ENCODE results near the gene ATXN7L1.

Gene ATXN7L1

DNA sequence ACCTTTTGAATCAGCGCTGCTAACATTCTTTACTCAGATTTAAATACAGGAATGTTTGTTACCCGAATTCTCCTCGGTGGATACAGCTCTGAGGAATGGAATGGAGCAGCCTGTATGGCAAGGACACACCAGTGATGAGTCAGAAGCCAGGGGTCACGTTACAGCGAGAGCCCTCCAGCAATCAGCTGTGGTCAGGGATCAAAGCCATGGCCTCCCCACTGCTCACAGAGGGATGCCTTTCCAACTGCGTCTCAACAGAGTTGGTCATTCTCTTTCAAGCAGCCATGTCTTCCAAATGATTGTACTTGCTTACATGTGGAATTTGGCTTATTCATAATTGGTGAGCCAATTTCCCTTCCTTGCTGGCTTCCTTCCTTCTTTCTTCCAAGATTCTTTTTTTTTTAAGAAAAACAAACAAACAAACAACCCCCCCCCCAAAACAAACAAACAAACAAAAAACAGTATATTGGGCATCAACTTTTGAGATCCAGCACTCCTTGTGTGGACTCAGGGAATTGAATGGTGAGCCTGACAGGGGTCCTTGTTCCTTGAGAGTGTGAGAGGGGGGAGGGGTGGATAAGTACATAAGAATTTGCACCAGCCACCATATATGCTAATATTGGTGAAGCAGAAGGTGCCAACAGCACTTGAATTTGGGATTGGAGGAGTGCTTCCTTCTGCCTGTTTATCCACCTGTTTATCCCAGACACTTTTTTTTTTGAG, 100.2 kb downstream of the ATXN7L1 start:
- ChIA-PET POLR2A (no interaction called here), CTCF (interaction anchor here (1.6 kb wide), 1 partner anchor 20 kb away, joined by 4 read pairs; no protein-coding TSS in a partner anchor)
- TF ChIP-seq CTCF (IDR thresholded peaks at IDR 0.05; ENCODE audit: control extremely low read depth, extremely low read depth, low read depth, missing control alignments): no peak
- DNase-seq (ENCODE audit: extremely low spot score): no peak

- no peak for DNase-seq (ENCODE audit: extremely low spot score)
- no peak for TF ChIP-seq CTCF (IDR thresholded peaks at IDR 0.05; ENCODE audit: control extremely low read depth, extremely low read depth, low read depth, missing control alignments)
- ChIA-PET CTCF (interaction anchor here (0.7 kb wide), 1 partner anchor 15 kb away, joined by 3 read pairs; no protein-coding TSS in a partner anchor), POLR2A (no interaction called here)
Observed at GRCh38 chr7:105775580-105775979, 100.8 kb downstream of the ATXN7L1 start.

- DNase-seq (ENCODE audit: extremely low spot score): no peak
- CTCF ChIA-PET: interaction anchor here (1.2 kb wide), 1 partner anchor 12 kb away, joined by 3 read pairs; no protein-coding TSS in a partner anchor
Observed at GRCh38 chr7:105773030-105773460, 103.4 kb downstream of the ATXN7L1 start.

GRCh38 chr7:105769901-105770628, 106.3 kb downstream of the ATXN7L1 start:
- ChIA-PET POLR2A (no interaction called here), CTCF (interaction anchor here (0.7 to 1.9 kb wide), 7 partner anchors 9 to 277 kb away, joined by 3 to 5 read pairs (median 3); no protein-coding TSS in a partner anchor)
- no peak for DNase-seq (ENCODE audit: extremely low spot score)
- TF ChIP-seq CTCF (IDR thresholded peaks at IDR 0.05; ENCODE audit: control extremely low read depth, extremely low read depth, low read depth, missing control alignments): no peak

More at GRCh38 chr7:105773030-105773460, 103.4 kb downstream of the ATXN7L1 start:
- TF ChIP-seq CTCF (IDR thresholded peaks at IDR 0.05; ENCODE audit: control extremely low read depth, extremely low read depth, low read depth, missing control alignments): no peak
- POLR2A ChIA-PET: no interaction called here

- POLR2A ChIA-PET: no interaction called here
Observed at GRCh38 chr7:105768898-105769507, 107.4 kb downstream of the ATXN7L1 start.

More at GRCh38 chr7:105768898-105769507, 107.4 kb downstream of the ATXN7L1 start:
- no peak for DNase-seq (ENCODE audit: extremely low spot score)
- CTCF ChIA-PET: interaction anchor here (0.9 to 1.6 kb wide), 4 partner anchors 8 to 106 kb away, joined by 3 to 5 read pairs (median 3); no protein-coding TSS in a partner anchor
- no peak for TF ChIP-seq CTCF (IDR thresholded peaks at IDR 0.05; ENCODE audit: control extremely low read depth, extremely low read depth, low read depth, missing control alignments)

Measured in GM10248 (cell line).